SK-N-SH (cell line): ENCODE data around the gene TAF4.

Source experiments
- CTCF ChIP-seq: fragments of 200-600 bp; sonication (generic); IDR thresholded peaks from 2 replicates; pipeline ENCODE4 v1.6.1; 2017; ENCODE audit warnings: antibody characterized with exemption, mild to moderate bottlenecking, moderate library complexity
- EP300 ChIP-seq, 2 experiments: IDR thresholded peaks; 2 replicates each; pipeline versions ENCODE4 v1.4.0 to v1.6.1; 2012; ENCODE audit warnings: borderline replicate concordance in 1 of 2, low read depth in 1 of 2, low read length in 1 of 2
- EZH2phosphoT487 ChIP-seq: fragments of 200-600 bp; sonication (generic); IDR thresholded peaks from 2 replicates; pipeline ENCODE4 v1.6.1; 2017; ENCODE audit warnings: low read depth, mixed run types, mild to moderate bottlenecking, antibody characterized with exemption, moderate library complexity, borderline replicate concordance
- IRF3 ChIP-seq: fragments of 150-350 bp; IDR thresholded peaks from 2 replicates; pipeline ENCODE4 v1.6.1; 2016; ENCODE audit warnings: mild to moderate bottlenecking, low read depth, low read length
- RCOR1 ChIP-seq: fragments of 150-350 bp; IDR thresholded peaks from 2 replicates; pipeline ENCODE4 v1.6.1; 2017; ENCODE audit warnings: antibody characterized with exemption, low read length
- RFX5 ChIP-seq: IDR thresholded peaks from 2 replicates; pipeline ENCODE4 v1.6.1; 2012; ENCODE audit warnings: mild to moderate bottlenecking, improper control_type of control experiment, low read length
- SIN3A ChIP-seq: IDR thresholded peaks from 2 replicates; pipeline ENCODE4 v1.6.1; 2012; ENCODE audit warnings: low read depth, mild to moderate bottlenecking, low read length, moderate library complexity, borderline replicate concordance
- TCF12 ChIP-seq: IDR thresholded peaks from 2 replicates; pipeline ENCODE4 v1.4.0; 2012
- YY1 ChIP-seq: IDR thresholded peaks from 2 replicates; pipeline ENCODE4 v1.4.0; 2012; ENCODE audit warnings: low read depth, mild to moderate bottlenecking
- TF ChIP-seq, protein P1 (sequence below): IDR thresholded peaks from 2 replicates; pipeline ENCODE4 v1.4.0; 2012; ENCODE audit warnings: low read depth, borderline replicate concordance
- TF ChIP-seq, protein P2 (sequence below): IDR thresholded peaks from 2 replicates; pipeline ENCODE4 v1.6.1; 2012; ENCODE audit warnings: mild to moderate bottlenecking, low read depth, low read length, moderate library complexity

- TF ChIP-seq EZH2phosphoT487 (no peak), CTCF (no peak), SIN3A (no peak), IRF3 (no peak), TCF12 (no peak), RCOR1 (no peak), YY1 (no peak), EP300 (IDR thresholded peaks at IDR 0.05; ENCODE audit: borderline replicate concordance in 1 of 2, low read depth in 1 of 2, low read length in 1 of 2) (no peak), RFX5 (no peak)
- TF ChIP-seq, protein P1, sequence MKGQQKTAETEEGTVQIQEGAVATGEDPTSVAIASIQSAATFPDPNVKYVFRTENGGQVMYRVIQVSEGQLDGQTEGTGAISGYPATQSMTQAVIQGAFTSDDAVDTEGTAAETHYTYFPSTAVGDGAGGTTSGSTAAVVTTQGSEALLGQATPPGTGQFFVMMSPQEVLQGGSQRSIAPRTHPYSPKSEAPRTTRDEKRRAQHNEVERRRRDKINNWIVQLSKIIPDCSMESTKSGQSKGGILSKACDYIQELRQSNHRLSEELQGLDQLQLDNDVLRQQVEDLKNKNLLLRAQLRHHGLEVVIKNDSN = no peak
- TF ChIP-seq, protein P2, sequence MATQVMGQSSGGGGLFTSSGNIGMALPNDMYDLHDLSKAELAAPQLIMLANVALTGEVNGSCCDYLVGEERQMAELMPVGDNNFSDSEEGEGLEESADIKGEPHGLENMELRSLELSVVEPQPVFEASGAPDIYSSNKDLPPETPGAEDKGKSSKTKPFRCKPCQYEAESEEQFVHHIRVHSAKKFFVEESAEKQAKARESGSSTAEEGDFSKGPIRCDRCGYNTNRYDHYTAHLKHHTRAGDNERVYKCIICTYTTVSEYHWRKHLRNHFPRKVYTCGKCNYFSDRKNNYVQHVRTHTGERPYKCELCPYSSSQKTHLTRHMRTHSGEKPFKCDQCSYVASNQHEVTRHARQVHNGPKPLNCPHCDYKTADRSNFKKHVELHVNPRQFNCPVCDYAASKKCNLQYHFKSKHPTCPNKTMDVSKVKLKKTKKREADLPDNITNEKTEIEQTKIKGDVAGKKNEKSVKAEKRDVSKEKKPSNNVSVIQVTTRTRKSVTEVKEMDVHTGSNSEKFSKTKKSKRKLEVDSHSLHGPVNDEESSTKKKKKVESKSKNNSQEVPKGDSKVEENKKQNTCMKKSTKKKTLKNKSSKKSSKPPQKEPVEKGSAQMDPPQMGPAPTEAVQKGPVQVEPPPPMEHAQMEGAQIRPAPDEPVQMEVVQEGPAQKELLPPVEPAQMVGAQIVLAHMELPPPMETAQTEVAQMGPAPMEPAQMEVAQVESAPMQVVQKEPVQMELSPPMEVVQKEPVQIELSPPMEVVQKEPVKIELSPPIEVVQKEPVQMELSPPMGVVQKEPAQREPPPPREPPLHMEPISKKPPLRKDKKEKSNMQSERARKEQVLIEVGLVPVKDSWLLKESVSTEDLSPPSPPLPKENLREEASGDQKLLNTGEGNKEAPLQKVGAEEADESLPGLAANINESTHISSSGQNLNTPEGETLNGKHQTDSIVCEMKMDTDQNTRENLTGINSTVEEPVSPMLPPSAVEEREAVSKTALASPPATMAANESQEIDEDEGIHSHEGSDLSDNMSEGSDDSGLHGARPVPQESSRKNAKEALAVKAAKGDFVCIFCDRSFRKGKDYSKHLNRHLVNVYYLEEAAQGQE = no peak
These were observed 75.2 kb downstream of the TAF4 start for GRCh38 chr20:61990484-61990883.
